ENCODE data around the gene RGMB.
"Not testable (repeated sequence)": the region's sequence is repeated elsewhere in the genome, so short reads cannot be mapped to it uniquely, and the experiment has no call there.

The RGMB gene, protein sequence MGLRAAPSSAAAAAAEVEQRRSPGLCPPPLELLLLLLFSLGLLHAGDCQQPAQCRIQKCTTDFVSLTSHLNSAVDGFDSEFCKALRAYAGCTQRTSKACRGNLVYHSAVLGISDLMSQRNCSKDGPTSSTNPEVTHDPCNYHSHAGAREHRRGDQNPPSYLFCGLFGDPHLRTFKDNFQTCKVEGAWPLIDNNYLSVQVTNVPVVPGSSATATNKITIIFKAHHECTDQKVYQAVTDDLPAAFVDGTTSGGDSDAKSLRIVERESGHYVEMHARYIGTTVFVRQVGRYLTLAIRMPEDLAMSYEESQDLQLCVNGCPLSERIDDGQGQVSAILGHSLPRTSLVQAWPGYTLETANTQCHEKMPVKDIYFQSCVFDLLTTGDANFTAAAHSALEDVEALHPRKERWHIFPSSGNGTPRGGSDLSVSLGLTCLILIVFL

DNA sequence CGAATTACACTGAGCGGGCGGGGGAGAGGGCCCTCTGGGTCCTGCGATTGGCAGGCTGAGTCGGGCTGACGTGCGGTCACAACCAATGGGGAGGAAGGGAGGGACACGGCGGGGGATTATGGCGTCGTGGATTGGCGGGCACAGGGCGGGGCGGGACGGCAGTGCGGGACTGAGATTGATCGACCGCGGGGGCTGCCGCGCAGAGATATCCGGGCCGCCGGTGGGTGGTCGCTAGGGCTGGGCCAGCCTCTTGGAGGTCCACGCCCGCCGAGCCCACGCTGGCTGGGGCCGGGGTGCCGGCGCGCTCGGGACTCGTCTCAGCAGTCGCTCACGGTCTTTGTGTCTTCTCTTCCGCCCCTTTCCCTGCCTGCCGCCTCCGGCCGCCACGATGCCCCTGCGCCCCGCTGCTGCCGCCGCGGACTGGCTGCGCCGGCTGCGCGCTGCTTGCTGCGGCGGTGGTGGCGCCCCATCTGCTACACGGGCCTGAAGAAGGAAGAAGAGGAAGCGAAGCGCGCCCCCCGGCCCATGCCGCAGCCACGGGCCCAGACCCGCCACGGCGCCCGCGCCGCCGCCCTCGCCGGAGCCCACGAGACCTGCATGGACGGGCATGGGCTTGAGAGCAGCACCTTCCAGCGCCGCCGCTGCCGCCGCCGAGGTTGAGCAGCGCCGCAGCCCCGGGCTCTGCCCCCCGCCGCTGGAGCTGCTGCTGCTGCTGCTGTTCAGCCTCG lies at the start of gene RGMB:
RGMB (plus strand) TSS at position 200 of the 728 bp plus-strand sequence; CDS start at position 608, 408 bp downstream.
- peak; percentile 98 for DNase-seq

DNA sequence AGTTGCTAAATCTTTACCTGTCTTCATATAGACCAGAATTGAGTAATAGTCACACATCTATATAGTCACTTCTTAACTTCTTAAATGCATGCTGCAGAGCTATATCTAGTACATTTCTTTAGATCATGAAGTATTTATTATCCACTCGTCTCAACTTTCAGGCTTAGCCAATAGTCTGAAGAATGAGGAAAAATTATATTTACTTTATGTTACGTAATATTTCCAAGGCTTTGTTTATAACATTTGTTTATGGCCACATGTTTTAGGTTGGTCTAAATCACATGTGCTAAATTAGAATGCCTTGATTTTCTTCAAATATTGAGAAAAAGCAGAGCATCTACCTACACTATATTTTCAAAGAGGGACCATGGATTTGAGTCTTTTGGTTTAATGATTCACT lies 47.2 kb upstream of the RGMB start:
- no peak for DNase-seq

DNA sequence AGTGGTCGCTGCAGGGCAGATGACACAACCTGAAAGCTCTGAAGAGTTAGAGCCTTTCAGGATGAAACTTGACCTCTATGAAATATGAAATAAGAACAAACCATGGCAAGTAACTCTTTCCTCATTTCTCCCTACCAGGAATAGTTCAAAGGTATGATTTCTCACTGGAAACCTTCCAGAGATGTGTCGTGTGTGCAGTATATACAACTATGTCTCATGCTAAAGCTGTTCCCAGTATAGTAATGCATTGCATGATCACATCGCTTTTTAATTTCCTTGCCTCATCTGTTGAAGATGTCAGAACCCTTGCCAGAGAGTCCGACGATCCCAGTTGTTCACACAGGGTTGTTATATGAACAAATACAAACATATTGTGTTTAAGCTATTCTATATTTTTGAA lies 45.8 kb upstream of the RGMB start:
- DNase-seq: no peak

DNA sequence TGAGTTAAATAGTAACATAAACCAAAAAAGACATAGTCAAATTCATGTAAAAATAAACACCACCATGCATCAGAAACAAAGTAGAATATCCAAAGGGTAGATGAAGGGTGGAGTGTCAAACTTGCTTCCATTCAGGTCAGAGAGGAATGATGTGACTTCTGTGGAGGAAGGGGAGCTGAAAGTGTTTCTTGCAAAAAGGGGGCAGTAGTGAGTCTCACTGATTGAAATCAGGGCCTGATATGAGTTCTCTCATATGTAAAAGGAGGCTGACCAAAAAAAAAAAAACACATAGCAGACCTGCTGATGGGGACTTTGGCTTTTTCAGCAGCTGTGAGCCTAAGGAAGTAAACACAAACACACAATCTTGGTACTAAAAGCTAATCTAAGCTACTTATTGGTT lies 38.8 kb upstream of the RGMB start:
- no peak for DNase-seq

DNA sequence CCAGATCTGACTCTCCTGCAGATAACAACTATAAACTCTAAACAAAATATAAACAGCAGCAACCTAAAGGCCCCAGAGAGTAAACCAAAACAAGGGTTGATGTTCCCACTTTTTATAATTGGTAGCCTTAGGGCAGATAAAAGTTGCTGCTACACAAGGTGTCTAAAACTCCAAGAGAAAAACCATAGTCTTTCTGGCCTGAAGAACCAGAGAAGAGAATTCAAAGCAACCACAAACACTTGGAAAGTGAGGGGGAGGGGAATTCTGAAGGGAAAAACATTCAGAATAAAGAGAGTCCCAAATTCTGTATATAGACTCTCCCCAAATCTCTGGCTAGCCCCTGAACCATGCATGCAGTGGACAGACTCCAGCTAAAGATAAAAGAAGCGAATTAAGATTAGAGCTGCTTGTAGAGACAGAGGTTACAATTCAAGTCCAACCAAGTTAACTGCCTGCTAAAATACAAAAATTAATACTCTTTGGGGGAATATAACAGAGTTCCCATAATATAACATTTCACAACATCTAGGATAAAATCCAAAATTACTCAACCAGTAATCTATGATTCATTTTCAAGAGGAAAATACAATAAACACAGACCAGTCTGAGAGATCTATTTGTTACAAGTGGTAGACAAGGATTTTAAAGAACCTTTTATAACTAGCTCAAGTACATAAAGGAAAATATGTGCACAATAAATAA lies 37.5 kb upstream of the RGMB start:
- no peak for DNase-seq

DNA sequence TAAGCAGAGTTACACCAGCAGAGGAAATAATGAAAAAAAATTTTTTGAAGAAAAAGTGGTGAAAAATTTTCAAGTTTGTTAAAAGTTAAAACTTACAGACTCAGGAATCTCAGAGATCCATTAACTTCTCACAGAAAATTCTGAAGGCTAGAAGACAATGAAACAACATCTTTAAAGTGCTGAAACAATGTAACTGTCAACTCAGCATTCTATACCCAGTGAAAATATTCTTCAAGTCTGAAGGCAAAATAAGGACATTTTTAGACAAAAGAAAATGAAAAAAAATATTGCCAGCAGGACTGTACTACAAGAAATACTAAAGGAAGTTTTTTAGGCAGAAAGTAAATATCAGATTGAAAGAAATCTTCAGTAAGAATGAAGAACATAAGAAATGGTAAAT lies 36.7 kb upstream of the RGMB start:
- DNase-seq: no peak

DNA sequence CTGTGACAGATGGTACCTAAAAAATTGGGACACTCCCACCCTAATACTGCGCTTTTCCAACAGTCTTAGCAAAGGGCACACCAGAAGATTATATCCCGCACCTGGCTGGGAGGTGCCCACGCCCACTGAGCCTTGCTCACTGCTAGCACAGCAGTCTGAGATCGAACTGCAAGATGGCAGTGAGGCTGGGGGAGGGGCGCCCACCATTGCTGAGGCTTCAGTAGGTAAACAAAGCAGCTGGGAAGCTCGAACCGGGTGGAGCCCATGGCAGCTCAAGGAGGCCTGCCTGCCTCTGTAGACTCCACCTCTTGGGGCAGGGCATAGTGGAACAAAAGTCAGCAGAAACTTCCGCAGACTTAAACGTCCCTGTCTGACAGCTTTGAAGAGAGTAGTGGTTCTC lies 36.0 kb upstream of the RGMB start:
- not testable (repeated sequence) for DNase-seq

DNA sequence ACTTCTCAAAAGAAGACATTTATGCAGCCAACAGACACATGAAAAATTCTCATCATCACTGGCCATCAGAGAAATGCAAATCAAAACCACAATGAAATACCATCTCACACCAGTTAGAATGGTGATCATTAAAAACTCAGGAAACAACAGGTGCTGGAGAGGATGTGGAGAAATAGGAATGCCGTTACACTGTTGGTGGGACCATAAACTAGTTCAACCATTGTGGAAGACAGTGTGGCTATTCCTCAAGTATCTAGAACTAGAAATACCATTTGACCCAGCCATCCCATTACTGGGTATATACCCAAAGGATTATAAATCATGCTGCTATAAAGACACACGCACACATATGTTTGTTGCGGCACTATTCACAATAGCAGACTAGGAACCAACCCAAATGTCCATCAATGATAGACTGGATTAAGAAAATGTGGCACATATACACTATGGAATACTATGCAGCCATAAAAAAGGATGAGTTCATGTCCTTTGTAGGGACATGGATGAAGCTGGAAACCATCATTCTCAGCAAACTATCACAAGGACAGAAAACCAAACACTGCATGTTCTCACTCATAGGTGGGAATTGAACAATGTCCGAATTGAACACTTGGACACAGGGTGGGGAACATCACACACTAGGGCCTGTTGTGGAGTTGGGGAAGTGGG lies 34.8 kb upstream of the RGMB start:
- DNase-seq: not testable (repeated sequence)

DNA sequence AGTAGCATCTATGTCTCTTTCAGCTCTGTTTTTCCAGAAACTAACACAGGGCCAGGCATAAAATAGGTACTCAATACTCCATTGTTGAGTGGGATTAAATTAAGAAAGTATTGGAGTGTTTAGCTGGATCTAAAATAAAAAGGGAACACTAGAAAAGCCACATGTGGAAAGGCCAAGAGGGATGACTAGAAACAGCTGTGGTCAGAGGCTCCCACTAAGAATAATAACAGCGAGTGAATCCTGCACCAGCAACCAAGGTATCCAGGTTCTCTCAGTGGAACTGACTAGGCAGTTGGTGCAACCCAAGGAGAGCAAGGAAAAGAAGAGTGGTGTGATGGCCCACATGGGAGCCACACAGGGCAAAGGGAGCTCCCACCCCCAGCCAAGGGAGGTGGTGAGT lies 31.5 kb upstream of the RGMB start:
- DNase-seq: no peak

DNA sequence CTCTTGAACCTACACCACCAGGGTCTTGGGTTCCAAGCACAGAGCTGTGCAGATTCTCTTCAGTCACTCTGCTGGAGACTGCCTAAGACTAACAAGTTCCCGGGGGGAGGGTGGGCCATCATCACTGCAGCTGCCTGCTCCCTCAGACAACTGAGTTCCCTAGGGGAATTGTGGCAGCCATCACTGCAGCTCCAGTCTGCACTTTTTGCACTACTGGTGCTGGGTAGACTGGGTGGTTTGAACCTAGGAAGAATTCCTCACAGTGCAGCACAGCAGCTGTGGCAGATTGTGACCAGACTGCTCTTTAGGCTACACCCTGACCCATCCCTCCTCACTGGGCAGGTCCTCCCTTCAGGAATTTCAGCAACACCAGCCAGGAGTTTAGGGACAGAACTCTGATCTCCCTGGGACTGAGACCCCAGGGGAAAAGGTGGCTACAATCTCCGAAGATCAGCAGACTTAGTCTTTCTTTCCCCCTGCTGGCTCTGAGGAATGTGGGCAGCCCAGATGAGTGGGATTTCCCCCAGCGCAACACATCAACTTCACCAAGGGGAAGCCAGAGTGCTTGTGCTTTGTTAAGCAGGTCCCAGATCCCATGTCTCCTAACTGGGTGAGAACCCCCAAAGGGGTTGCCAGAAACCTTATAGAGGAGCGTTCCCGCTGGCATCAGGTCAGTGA lies 30.9 kb upstream of the RGMB start:
- DNase-seq: no peak

DNA sequence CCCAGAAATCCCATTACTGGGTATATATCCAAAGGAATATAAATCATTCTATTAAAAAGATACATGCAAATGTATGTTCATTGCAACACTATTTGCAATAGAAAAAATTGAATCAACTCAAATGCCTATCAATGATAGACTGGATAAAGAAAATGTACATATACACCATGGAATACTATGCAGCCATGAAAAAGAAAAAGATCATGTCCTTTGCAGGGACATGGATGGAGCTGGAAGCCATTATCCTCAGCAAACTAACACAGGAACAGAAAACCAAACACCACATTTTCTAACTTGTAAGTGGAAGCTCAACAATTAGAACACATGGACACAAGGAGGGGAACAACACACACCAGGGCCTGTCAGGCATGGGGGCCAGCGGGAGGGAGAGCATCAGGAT lies 25.2 kb upstream of the RGMB start:
- DNase-seq: not testable (repeated sequence)

DNA sequence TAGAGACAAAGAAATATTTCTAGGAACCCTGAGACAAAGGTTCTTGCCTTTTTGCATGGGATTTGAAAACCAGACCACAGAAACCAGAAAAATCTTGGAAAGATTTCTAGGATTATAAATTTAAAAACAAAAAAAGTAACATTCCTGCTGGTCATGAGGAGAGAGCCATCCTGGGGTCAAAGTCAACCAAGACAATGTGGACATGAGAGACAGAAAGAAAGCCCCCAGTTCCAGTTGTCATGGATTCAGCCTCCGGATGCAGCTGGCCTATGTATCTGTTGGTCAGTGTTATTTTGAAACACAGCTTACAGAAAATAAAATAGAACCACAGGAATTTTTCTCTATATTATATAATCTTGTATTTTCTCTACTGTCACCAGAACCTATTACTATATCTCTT lies 24.4 kb upstream of the RGMB start:
- DNase-seq: no peak

DNA sequence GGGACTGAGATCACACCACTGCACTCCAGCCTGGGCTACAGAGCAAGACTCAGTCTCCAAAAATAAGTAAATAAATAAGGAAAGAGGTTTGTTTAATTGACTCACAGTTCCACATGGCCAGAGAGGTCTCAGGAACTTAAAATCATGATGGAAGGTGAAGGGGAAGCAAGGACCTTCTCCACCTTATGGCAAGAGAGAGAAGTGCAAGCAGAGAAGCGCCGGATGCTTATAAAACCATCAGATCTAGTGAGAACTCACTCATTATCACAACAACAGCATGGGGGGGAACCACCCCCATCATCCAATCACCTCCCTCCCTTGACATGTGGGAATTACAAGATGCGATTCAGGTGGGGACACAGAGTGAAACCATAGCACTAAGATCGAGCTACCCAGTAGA lies 22.8 kb upstream of the RGMB start:
- DNase-seq: no peak

DNA sequence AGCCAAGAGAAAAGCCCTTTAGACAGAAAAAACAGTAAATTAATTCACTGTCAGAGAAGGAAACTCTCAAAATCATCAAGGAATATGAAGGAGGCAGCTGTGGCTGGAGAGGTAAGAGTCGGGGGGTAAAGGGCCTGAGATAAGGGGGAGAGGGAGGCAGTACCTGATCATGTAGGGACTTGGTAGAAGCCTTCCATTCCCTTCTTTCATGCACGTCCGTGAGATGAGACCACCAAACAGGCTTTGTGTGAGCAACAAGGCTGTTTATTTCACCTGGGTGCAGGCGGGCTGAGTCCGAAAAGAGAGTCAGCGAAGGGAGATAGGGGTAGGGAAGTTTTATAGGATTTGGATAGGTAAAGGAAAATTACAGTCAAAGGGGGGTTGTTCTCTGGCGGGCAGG lies 21.1 kb upstream of the RGMB start:
- DNase-seq: not testable (repeated sequence)

DNA sequence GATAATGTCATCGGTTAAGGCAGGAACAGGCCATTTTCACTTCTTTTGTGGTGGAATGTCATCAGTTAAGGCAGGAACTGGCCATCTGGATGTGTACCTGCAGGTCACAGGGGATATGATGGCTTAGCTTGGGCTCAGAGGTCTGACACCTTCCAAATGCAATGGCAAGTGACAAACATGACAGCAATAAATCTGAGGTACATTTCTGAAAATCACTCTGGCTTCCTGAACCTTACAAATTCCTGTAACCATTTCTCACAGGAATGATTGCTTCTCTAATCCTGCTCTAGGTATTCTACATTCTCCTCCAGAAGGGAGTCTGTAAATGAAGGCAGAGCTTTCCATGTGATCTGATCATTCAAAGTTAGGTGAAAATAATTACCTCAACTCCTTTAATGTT lies 20.7 kb upstream of the RGMB start:
- DNase-seq: not testable (repeated sequence)

DNA sequence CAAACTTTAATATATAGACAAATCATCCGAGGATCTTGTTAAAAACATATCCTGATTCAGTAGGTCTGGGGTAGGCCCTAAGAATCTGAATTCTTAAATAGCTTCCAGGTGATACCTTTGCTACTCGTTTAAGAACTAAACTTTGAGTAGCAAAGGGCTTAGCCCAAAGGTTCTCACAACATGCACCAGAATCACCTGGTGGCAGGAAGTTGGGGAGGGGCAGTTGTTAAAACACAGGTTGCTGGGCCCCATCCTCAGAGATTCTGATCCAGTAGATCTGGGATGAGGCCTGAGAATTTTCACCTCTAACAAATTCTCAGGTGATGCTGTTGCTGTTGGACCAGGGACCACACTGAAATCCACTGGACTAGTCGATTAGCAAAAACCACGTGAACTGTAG lies 20.0 kb upstream of the RGMB start:
- DNase-seq: no peak

DNA sequence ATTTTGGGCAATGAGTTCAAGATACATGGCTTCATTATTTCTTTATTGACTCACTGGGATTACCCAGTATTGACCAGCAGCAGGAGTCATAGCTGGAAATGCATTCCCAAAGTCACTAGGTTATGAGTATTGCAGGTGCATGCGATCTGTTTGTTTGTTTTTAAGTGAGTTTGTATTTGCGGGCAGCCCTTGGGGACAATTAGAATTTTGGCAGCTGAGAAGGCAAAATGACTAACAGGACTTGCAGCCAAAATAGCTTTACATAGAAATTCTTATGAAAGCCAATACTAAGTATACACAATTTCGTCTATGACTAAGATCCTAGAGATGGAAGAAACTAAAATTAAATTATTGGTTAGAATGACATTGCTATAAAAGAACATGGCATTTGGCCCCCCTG lies 18.1 kb upstream of the RGMB start:
- DNase-seq: no peak

DNA sequence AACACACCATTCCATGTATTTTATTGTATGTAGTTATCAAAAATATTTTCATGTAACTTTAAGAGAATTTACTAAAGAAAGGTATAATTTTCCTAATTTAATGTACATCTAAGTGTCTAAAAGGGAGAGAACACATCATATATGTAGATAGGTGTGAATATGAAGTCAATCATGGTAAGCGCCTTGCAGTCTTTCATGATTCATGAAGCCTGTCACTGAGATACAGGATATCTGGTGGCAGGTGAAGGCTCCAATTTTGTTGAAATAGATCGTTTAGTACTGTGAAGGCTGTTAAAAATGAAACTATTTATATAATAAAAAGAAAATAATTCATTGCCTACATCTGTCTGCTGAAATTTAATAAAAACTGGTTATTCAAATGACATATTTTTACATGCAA lies 15.5 kb upstream of the RGMB start:
- DNase-seq: no peak

DNA sequence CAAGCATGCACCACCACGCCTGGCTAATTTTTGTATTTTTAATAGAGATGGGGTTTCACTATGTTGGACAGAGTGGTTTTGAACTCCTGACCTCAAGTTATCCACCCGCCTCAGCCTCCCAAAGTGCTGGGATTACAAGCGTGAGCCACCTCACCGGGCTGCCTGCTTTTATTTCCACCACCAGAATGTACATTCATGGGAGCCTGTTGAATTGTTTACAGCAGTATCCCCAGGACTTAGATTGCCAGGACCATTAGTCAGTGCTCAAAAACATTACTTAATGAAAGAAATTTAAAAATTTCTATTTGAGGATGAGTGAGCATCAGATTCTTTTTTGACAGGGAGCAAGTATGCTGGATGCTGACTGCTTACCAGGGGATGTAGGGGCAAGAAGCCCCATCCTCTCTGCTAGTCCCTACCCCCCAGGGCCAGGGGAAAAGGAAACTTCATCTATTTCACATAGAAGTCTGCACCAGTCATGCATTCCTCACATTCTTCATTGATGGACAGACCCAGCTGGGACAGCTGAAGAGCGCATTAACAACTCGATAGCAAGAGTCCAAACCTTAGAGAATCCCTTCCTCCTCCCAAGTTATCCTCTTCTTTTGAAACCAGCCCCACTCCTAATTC lies 10.3 kb upstream of the RGMB start:
- no peak for DNase-seq

DNA sequence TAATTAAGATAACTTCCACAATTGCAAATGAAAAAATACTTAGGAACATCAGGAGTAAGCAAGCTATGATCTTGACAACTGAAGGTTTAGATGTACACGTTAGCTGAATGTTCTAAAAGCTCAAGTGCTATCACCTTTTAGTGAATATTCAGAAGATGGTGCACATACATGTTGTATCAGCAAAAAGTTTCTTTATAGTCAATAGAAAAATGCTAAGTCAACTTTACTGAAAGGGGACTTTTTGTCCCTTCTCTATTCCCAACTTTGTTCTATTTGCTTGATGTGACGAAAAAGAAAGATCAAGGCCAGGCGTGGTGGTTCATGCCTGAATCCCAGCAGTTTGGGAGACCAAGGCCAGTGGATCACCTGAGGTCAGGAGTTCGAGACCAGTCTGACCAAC lies 7.6 kb upstream of the RGMB start:
- DNase-seq: no peak

DNA sequence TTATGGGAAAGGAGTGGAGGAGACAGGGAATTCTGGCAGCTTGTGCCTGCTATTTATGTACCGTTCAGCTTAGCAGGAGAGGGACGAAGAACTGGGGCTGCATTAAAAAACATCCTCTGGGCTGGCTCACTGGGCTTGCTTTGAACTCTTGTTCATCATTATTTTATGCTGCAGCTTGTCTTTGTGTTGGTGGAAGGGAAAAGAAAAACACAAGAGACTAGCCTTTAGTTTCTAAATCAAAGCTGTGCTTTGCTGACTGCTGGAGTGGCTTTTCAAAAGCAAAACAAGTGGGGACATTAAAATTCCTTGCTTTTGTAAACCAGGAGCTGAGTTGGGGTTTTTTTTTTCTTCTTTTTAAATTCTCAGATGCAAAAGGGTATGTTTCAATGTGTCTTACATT lies 5.9 kb upstream of the RGMB start:
- peak in 1 of 2 donors; percentile 56 for DNase-seq
